NCI-H69 (cell line): Measurements from ENCODE around the gene FCGR3A.
"Not testable (repeated sequence)": the region's sequence is repeated elsewhere in the genome, so short reads cannot be mapped to it uniquely, and the experiment has no call there.

Source experiments
- DNase-seq: peaks from one replicate; lab custom pipeline; 2025; lab: John Stamatoyannopoulos, UW

The FCGR3A gene

DNA sequence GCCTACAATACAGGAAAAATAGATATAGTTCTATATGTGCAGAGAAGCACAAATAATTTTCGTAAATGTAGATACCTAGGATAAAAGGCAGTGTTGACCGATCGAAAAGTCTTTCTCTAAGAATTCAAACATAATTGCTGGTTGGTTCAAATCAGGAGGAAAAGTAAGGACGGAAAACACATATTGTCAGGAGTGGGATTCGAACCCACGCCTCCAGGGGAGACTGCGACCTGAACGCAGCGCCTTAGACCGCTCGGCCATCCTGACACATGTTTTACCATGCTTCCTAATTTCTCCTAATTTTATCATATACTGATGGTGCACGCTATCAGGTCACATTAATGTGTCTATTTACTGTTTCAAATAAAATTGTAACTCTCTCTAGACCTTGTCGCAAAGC, 19.5 kb downstream of the FCGR3A start:
- DNase-seq = peak; percentile 68

GRCh38 chr1:161529463-161530104, 20.0 kb downstream of the FCGR3A start:
- not testable (repeated sequence) for DNase-seq

GRCh38 chr1:161528550-161528949, 21.1 kb downstream of the FCGR3A start:
- DNase-seq = not testable (repeated sequence)

DNA sequence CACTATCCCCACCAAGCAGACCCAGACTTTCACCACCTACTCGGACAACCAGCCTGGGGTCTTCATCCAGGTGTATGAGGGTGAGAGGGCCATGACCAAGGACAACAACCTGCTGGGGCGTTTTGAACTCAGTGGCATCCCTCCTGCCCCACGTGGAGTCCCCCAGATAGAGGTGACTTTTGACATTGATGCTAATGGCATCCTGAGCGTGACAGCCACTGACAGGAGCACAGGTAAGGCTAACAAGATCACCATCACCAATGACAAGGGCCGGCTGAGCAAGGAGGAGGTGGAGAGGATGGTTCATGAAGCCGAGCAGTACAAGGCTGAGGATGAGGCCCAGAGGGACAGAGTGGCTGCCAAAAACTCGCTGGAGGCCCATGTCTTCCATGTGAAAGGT, 23.7 kb downstream of the FCGR3A start:
- not testable (repeated sequence) for DNase-seq

- DNase-seq = not testable (repeated sequence)
Measured at GRCh38 chr1:161525321-161525720, 24.3 kb downstream of the FCGR3A start.

- not testable (repeated sequence) for DNase-seq
Measured at GRCh38 chr1:161524742-161525291, 24.8 kb downstream of the FCGR3A start.

- peak; percentile 57 for DNase-seq
Measured at GRCh38 chr1:161523817-161524741, 25.5 kb downstream of the FCGR3A start, which contains the start of gene HSPA6. TSS of gene HSPA6 (plus strand) at chr1:161524540. CDS start at chr1:161524659, 119 bp downstream.

GRCh38 chr1:161523041-161523816, 26.4 kb downstream of the FCGR3A start:
- not testable (repeated sequence) for DNase-seq

- not testable (repeated sequence) for DNase-seq
Measured at GRCh38 chr1:161513953-161514352, 35.7 kb downstream of the FCGR3A start.

DNA sequence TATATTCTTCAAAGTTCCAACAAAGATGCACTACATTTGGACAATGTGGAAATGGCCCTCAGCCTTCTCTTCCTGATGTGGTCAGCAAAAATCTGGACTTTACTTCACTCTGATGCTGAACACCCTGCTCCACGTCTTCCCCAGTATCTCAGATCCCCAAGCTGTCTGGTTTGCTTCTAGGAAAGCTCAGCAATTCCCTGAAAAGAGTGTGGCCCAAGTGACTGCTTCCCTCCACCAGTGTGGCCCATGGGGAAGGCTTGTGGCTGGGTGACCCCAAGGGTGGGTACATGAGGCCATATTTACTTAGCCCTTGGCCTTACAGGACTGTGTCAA, 36.2 kb downstream of the FCGR3A start:
- not testable (repeated sequence) for DNase-seq

GRCh38 chr1:161512636-161513447, 36.8 kb downstream of the FCGR3A start:
- not testable (repeated sequence) for DNase-seq

DNA sequence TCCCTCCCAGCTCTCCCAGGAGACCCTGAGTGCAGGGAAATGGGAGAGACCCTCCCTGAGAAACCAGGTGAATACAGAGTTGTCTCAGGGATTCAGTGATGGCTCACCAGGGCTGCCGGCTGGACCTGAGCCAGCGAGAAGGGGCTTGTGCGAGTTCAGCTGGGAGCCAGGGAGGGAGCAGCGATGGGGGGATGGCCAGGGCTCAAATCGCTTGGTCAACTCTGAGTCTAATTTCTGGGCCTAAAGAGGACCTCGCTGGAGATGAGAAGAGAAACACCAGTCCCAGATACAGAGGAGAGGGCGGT, 37.9 kb downstream of the FCGR3A start:
- no peak for DNase-seq

DNA sequence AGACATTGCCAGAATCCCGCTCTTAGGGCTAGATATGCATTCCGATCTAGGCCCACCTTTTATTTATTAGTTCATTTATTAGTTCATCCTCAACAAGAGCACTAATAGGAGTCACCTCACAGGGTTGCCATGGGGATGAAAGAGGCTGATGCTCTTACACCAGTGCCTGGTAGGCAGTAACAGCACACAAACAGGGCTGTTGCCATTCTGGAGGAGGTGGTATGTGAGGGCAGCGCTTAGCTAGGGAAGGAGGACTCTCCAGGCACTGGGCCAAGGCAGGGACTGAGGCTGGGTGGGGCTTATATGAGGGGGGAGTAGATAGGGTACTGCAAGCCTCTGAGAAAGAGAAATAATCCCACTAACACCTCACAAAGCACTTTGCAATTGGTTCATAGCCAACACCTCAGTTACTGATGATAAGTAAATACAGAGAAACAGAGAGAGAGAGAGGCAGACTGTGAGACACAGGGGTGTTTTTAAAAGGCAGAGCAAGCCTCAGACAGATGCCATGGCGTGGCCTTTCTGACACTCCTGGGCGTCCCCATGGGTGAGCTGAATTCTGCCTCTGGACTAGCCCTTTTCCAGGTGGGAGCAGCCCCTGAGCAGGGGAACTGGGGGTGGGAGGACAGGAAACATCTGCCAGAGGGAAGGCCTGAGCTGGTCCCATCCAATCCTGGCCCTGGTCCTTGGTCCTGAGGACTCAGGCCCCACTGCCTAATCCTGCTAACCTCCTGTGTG, 38.4 kb downstream of the FCGR3A start:
- DNase-seq = peak; percentile 60

GRCh38 chr1:161510477-161510876, 39.1 kb downstream of the FCGR3A start:
- DNase-seq = no peak

DNA sequence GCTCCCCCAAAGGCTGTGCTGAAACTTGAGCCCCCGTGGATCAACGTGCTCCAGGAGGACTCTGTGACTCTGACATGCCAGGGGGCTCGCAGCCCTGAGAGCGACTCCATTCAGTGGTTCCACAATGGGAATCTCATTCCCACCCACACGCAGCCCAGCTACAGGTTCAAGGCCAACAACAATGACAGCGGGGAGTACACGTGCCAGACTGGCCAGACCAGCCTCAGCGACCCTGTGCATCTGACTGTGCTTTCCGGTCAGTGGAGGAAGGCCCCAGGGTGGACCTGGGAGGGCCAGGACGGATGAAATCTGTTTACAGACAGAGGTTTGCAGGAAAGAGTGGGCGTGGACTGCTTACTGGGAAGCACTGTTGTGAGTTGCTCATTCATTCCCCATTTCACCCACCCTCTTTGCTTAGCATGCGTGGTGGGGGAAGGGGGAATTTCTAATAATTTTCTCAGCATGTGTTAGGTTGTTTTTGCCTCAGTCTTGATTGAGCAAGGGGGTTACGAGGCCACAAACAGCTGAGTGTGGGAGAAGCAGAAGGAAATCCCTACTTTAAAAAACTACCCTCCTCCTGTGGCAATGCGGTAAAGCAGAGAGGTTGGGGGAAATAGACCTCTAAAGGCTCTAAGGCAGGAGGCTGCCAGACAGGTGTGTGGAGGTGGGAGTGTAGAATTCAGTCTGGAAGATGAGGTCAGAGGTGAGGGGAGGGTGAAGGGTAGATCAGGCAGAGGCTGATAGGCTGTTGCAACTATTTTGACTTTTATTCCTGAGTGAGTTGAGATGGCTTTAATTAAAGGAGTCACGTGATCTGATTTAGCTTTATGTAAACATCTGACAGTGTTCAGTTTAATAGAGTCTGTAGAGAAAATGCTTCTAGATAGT, 43.0 kb downstream of the FCGR3A start:
- peak; percentile 14 for DNase-seq

DNA sequence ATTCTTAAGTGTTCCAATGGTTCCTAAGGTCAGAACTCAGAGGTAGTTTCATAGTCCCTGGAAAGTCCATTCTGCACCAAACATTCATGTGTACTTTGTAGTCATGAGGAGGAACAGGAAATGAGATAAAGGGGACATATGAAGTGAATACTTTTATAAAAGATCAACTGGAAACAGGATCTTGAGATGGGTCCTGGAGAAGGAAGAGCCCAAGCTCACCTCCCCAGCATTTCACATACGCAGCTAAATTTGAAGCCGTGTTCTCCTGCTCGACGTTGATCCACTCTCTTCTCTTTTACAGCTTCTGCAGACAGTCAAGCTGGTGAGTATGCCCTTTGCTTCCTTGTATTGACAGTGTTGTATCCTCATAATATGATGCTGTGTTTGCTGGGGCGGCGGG, 43.9 kb downstream of the FCGR3A start:
- no peak for DNase-seq

DNA sequence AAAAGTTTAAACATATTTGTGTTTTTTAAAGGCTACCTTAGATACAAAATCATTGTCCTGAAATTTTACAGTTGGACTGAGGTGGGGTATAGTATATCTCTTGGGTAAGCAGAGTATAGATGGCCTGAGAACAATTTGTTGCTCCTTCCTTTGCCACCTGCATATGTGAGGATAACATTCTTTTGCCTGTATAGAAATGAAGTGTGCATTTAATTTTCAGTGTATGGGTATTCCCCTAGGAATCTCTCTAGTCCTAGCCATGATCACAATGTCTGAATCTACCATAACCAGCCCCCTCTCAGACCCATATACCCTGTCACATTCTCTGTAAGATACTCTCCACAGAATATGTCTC, 46.2 kb downstream of the FCGR3A start:
- no peak for DNase-seq

GRCh38 chr1:161502641-161503393, 46.8 kb downstream of the FCGR3A start:
- no peak for DNase-seq

- peak; percentile 49 for DNase-seq
Measured at GRCh38 chr1:161502181-161502580, 47.4 kb downstream of the FCGR3A start.
